ENCODE measurements around the gene SOD2. TPM values are rescaled to one million over a fixed set of nuclear protein-coding genes. Genes with fewer than 3 reads are reported as not detected.
A peak's percentile ranks its signal among the peaks of the same experiment; 100 is the strongest.

Gene SOD2
- polyA plus RNA-seq, 3 donors = 447 to 746 (median 569) TPM

- H3K27me3 Mint-ChIP-seq (ENCODE audit: low read depth in 3 of 3) = peaks cover 0 to 2% (median 0%) of the 10 kb centered on the region in 3 donors
- Histone ChIP-seq H3K27ac (ENCODE audit: low read depth in 1 of 2, low read length in 2 of 2) (no peak overlapping the region), H3K79me2 (ENCODE audit: insufficient read depth, low read length) (no peaks in the 10 kb centered on the region), H3K9ac (ENCODE audit: insufficient read depth, low read length, poor library complexity, severe bottlenecking) (no peak overlapping the region), H4K20me1 (ENCODE audit: insufficient read depth, low read length) (no peaks in the 10 kb centered on the region), H3K4me3 (replicated peaks in 1 of 3; ENCODE audit: low read depth in 2 of 3, low read length in 3 of 3) (no peak overlapping the region), H2AFZ (ENCODE audit: insufficient read depth, low read depth, low read length, poor library complexity, severe bottlenecking) (no peak overlapping the region), H3K4me2 (replicated peaks; ENCODE audit: extremely low read depth, low read length, poor library complexity, severe bottlenecking) (no peak overlapping the region), H3K4me1 (ENCODE audit: control insufficient read depth in 1 of 2, insufficient read depth in 2 of 2, low read length in 2 of 2) (no peaks in the 10 kb centered on the region), H3K36me3 (replicated peaks in 1 of 2; ENCODE audit: control insufficient read depth in 1 of 2, insufficient read depth in 2 of 2, low read length in 2 of 2) (no peaks in the 10 kb centered on the region), H3K9me3 (replicated peaks in 1 of 2; ENCODE audit: control insufficient read depth in 1 of 2, insufficient read depth in 1 of 2, low read length in 2 of 2) (no peaks in the 10 kb centered on the region), H3K27me3 (ENCODE audit: control insufficient read depth in 2 of 2, insufficient read depth in 2 of 2, low read length in 2 of 2) (no peaks in the 10 kb centered on the region)
- no peak for TF ChIP-seq CTCF (IDR thresholded peaks at IDR 0.05)
- no peak overlapping the region for H3K4me3 Mint-ChIP-seq
- H3K36me3 Mint-ChIP-seq = no peaks in the 10 kb centered on the region
- H3K4me1 Mint-ChIP-seq = peaks cover 12% of the 10 kb centered on the region
- no peak for DNase-seq
- peaks cover 0 to 2% (median 0%) of the 10 kb centered on the region in 7 donors for H3K9me3 Mint-ChIP-seq
- 100% methylated on average over 7 of the region's 8 CpGs for WGBS (ENCODE audit: insufficient coverage)
- intact Hi-C loops (cut with micrococcal nuclease) = no loop called here
- H3K27ac Mint-ChIP-seq = peak overlapping the region in 1 of 7 donors; percentile 28
Measured at GRCh38 chr6:159650314-159650713, 42.7 kb downstream of the SOD2 start.

GRCh38 chr6:159649441-159649840, 43.6 kb downstream of the SOD2 start:
- H3K4me2 ChIP-seq (replicated peaks; ENCODE audit: extremely low read depth, low read length, poor library complexity, severe bottlenecking) = no peak overlapping the region
- H3K4me3 ChIP-seq (replicated peaks in 1 of 3; ENCODE audit: low read depth in 2 of 3, low read length in 3 of 3) = no peak overlapping the region
- no peak overlapping the region for H3K27ac ChIP-seq (ENCODE audit: low read depth in 1 of 2, low read length in 2 of 2)
- no peaks in the 10 kb centered on the region for H3K36me3 ChIP-seq (replicated peaks in 1 of 2; ENCODE audit: control insufficient read depth in 1 of 2, insufficient read depth in 2 of 2, low read length in 2 of 2)
- no CpG with 5 or more reads among the region's 7 CpGs for WGBS (ENCODE audit: insufficient coverage)
- H3K9me3 Mint-ChIP-seq = peaks cover 0 to 2% (median 0%) of the 10 kb centered on the region in 7 donors
- H3K27ac Mint-ChIP-seq = no peak overlapping the region
- TF ChIP-seq CTCF (IDR thresholded peaks at IDR 0.05) = no peak
- H3K36me3 Mint-ChIP-seq = no peaks in the 10 kb centered on the region
- peaks cover 12% of the 10 kb centered on the region for H3K4me1 Mint-ChIP-seq
- H3K27me3 ChIP-seq (ENCODE audit: control insufficient read depth in 2 of 2, insufficient read depth in 2 of 2, low read length in 2 of 2) = no peaks in the 10 kb centered on the region
- no peak overlapping the region for H3K9ac ChIP-seq (ENCODE audit: insufficient read depth, low read length, poor library complexity, severe bottlenecking)
- no peak for DNase-seq
- no peak overlapping the region for H3K4me3 Mint-ChIP-seq
- H3K9me3 ChIP-seq (replicated peaks in 1 of 2; ENCODE audit: control insufficient read depth in 1 of 2, insufficient read depth in 1 of 2, low read length in 2 of 2) = no peaks in the 10 kb centered on the region
- peaks cover 0 to 2% (median 0%) of the 10 kb centered on the region in 3 donors for H3K27me3 Mint-ChIP-seq (ENCODE audit: low read depth in 3 of 3)
- no peak overlapping the region for H2AFZ ChIP-seq (ENCODE audit: insufficient read depth, low read depth, low read length, poor library complexity, severe bottlenecking)
- intact Hi-C loops (cut with micrococcal nuclease) = no loop called here
- no peaks in the 10 kb centered on the region for H3K4me1 ChIP-seq (ENCODE audit: control insufficient read depth in 1 of 2, insufficient read depth in 2 of 2, low read length in 2 of 2)
- H3K79me2 ChIP-seq (ENCODE audit: insufficient read depth, low read length) = no peaks in the 10 kb centered on the region
- no peaks in the 10 kb centered on the region for H4K20me1 ChIP-seq (ENCODE audit: insufficient read depth, low read length)
